ENCODE measurements around the gene CACHD1. TPM values are rescaled to one million over a fixed set of nuclear protein-coding genes. Genes with fewer than 3 reads are reported as not detected.

CACHD1 gene
- total and polyA plus RNA-seq, 2 of the 8 experiments (the other 6 are each of a cell fraction or from before 2014, with no cell fraction given), result 22.2 to 42.5 TPM

GRCh38 chr1:64664299-64664698 is 194.4 kb downstream of the CACHD1 start (continued):
- TF ChIP-seq CHD7 (IDR thresholded peaks at IDR 0.05; ENCODE audit: insufficient replicate concordance, low read length) (no peak), CTCF (IDR thresholded peaks at IDR 0.05; ENCODE audit: control extremely low read depth in 1 of 3, insufficient read depth in 1 of 3, low read depth in 1 of 3, low read length in 3 of 3) (no peak), HDAC2 (IDR thresholded peaks at IDR 0.05; ENCODE audit: borderline replicate concordance in 1 of 2, low read depth in 2 of 2, low read length in 2 of 2) (no peak), CTBP2 (IDR thresholded peaks at IDR 0.05; ENCODE audit: borderline replicate concordance, insufficient read depth, insufficient read length, low read length) (no peak), MAX (IDR thresholded peaks at IDR 0.05) (no peak), SRF (IDR thresholded peaks at IDR 0.05; ENCODE audit: low read depth, low read length) (no peak), CREB1 (IDR thresholded peaks at IDR 0.05) (no peak), EZH2 (IDR thresholded peaks at IDR 0.05; ENCODE audit: low read depth, low read length, severe bottlenecking) (no peak)

Data from H1 (cell line).